Sciatic nerve (tissue), 2 donors: ENCODE measurements around the gene DRGX. TPM values are rescaled to one million over a fixed set of nuclear protein-coding genes. Genes with fewer than 3 reads are reported as not detected.

Source experiments
- ATAC-seq: fragments of 200-7000 bp; cut with Tn5 transposase; one replicate; pipeline ENCODE4 v1.9.1; 2020; ENCODE audit warnings: mild to moderate bottlenecking, moderate library complexity
- DNase-seq: peaks from one replicate; pipeline ENCODE4 v3.0.0-alpha.2; 2020; ENCODE audit warnings: low spot score
- intact Hi-C: fragments of 100-400 bp; cut with DNase I; formaldehyde crosslinking; loops from one replicate; pipeline ENCODE4 v1.14.2; 2022
- total RNA-seq: library from RNA; stranded (reverse); fragmentation: NEBNext Ultra II Directional; extraction: Animal tissue kit (Norgen Biotek cat#: 25700); gene quantifications from one replicate; pipeline ENCODE4 v1.2.1, GENCODE V29; 2021
- donor health status: DM: no; HTN: no; CAD: no.
- donor health status: DM: no; HTN: no; CAD: no.

Gene DRGX
- total RNA-seq, 1 donor from 2014 or later, result not detected

- no peak for ATAC-seq
- intact Hi-C loops, result no loop called here
- DNase-seq, result peak; percentile 43
Observed at GRCh38 chr10:49365675-49366415, 30.0 kb downstream of the DRGX start.

DNA sequence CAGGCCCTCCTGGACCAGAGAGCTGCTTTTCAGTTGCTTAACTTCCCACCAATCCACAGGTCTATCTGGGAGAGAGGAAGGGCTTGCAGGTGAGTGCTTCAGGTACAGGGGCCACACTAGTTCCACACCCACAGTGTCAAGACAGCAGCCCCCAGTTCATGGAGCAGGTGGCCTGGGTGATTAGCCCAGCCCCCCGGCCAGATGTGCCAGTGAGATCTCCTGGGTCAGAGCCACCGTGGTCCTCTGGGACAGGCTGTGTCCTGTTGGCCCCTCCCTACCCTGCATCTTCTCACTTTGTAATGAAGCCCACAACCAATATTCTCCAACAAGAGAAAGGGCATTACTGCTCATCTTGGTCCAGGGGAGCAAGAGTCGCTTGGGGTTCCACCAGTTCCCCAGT, 30.6 kb downstream of the DRGX start:
- DNase-seq, result no peak
- no peak for ATAC-seq
- intact Hi-C loops, result no loop called here

DNA sequence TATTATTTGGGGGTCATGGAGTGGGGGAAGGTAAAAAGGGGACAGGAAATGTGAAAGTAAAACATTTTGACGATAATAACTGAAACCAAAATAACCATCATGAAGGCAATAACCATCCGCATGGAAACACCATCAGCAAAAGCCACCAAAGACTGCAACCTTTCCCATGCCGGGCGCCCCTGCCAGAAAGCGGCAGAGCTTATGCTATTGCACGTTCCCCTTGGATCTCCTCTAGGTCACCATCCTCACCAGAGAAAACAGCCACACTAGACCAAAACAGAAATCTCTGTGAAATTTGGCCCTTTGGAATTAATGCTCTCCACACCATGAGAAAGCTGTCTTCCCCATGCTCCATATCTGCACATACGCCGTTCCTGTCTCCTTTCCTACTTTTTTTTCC, 31.1 kb downstream of the DRGX start:
- no peak for ATAC-seq
- intact Hi-C loops, result no loop called here
- no peak for DNase-seq

DNA sequence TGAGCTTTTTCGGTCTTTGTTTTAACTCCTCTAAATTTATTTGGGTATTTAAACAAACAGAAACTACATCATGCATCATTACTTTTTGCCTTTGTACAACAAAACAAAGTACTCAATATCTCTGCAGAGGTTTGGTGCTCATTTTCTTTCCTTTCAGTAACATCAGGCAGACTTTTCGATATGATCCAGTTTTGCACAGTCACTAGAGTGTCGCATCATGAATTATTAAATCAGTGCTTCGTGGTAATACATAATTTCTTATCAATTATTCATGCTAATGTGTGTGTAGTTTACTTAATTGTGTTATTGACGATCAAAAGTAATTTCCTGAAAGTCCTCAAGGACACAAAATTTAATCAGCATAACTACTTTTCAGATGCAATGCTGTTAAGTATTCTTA, 31.8 kb downstream of the DRGX start:
- intact Hi-C loops, result no loop called here
- DNase-seq (no peak), ATAC-seq (no peak)

GRCh38 chr10:49363309-49364031, 32.4 kb downstream of the DRGX start:
- DNase-seq (no peak), ATAC-seq (no peak)
- intact Hi-C loops, result no loop called here

DNA sequence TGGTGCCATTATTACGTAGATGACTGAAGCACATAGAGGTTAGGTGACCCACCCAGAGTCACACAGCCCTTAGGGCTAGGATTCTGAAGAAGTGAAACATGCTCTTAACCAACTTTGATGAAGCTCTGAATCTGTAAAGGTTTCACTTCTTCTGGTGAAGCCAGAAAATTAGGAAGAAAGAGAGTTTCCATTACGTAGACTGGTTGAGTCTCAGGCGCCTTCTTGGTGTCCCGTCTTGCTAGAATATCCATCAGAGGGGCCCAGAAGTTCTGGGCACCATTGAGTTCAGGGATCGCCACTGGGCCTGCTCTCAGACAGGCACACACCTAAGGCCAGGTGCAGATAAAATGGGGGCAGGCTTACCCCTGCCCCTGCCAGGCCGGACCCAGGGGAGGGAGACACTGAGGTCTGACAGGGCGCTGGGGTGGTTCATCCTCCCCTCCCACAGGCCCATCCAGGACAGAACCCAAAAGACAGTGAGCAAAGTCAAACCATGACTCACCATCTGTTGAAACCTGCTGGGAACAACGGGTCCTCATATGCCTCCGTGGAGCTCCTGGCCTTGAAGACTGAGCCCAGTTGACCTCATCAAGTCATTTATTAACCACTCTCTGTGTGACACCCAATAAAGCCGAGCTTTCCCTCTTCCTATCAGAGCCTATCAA, 33.2 kb downstream of the DRGX start:
- no peak for ATAC-seq
- peak; percentile 47 for DNase-seq
- intact Hi-C loops, result no loop called here

- DNase-seq, result no peak
- intact Hi-C loops, result no loop called here
- no peak for ATAC-seq
Observed at GRCh38 chr10:49361735-49362568, 33.9 kb downstream of the DRGX start.

- no peak for DNase-seq
- no peak for ATAC-seq
- intact Hi-C loops, result no loop called here
Observed at GRCh38 chr10:49361178-49361554, 34.7 kb downstream of the DRGX start.

DNA sequence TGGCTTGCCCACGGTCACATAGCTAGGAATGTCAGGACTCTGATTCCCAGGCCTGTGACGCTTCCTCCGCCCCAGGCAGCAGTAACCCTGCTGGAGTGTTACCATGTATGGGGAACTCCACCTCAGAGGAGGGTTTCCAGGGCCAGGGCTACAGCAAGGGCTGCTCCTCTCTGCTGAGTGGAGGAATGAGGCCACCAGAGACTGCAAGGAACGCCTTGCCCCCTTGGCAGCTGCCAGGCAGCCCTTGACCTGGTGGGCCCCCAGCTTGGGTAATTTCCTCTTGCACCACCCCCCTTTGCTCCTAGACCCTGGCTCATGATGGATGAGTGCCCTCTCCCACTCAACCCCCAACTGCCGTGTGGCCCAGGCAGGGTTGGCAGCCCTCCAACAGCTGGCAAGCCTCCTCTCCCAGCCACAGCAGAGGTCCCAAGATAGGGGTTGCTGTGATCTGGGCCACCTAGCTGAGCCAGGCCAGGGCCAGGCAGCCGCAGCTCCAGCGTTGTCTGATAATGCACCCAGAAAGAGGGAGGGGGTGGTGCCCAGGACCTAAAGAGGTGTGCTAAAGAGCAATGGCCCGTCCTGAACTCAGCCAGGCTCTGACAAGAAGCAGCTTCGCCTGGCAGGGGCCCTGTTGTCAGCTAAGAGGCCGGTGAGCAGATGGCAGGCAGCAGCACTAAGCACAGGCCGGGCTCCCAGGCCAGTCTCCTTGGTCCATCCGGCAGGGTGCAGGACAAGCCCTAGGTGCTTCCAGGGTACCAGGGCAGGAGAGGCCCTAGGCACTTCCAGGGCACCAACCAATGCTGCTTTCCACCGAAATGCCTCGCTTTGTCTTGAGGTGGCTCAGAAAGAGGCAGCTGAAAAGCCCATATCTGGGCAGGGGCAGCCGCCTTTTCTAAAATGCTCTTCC, 35.4 kb downstream of the DRGX start:
- DNase-seq (peak; percentile 58), ATAC-seq (peak; percentile 71)
- intact Hi-C loops, result no loop called here

DNA sequence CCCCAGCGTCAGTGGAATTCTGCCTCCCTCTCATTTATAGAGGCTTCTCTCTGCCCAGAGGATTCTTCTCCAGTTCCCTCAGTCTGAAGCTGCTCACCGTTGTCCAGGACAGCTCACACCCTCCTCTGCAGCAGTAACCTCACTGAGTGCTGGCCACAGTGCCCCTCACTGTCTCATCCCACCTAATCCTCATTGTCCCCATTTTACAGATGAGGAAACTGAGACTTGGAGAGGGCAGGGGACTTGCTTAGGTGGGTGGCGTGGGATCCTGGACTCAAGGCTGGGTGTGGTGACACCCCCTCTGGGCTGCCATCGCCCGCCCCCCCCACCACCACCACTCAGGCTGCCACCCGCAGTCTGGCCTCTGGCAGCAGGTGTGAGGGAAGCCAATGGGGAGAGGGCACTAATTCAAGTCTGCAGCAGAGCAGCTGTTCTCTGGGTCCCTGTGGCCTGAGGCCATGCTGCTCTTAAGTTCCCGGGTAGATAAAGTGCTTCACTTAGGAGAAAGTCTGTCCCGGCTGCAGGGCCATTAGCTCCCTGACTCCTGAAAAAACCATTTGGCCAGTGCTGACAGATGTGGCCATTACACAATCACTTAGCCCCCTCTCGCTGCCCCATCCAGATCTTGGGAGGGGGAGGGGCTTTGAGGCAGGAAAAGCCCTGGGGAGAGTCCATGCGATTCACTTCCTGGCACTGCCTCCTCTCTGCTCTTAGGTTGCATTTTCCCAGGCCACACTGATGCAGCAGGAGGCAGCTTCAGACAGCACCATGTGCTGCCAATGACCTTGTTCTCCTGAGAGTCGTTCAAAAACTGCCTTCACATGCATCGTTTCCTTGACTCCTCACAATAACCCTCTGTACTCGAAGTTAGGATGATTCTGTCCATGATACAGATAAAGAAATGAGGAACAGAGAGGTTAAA, 36.3 kb downstream of the DRGX start:
- ATAC-seq (peak; percentile 71), DNase-seq (peak; percentile 42)
- intact Hi-C loops, result no loop called here

- ATAC-seq (no peak), DNase-seq (no peak)
- intact Hi-C loops, result no loop called here
Observed at GRCh38 chr10:49357910-49358309, 38.0 kb downstream of the DRGX start.

DNA sequence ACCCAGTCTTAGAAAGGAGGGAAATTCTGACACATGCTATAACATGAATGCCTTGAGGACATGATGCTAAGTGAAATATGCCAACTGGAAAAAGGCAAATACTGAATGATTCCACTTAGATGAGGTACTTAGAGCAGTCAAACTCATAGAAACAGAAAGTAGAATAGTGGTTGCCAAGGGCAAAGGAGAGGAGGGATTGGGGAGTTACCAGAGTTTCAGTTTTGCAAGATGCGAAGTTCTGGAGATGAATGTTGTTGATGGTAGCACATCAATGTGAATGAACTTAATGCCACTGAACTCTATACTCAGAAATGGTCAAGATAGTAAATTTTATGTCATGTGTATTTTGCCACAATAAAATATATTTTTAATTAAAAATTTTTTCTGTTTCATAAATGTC, 38.9 kb downstream of the DRGX start:
- intact Hi-C loops, result no loop called here
- ATAC-seq, result no peak

GRCh38 chr10:49356181-49356580, 39.7 kb downstream of the DRGX start:
- intact Hi-C loops, result no loop called here
- no peak for DNase-seq
- no peak for ATAC-seq

More for the DNA sequence above, 38.9 kb downstream of the DRGX start:
- DNase-seq, result no peak

GRCh38 chr10:49355221-49355620, 40.7 kb downstream of the DRGX start:
- intact Hi-C loops, result no loop called here

DNA sequence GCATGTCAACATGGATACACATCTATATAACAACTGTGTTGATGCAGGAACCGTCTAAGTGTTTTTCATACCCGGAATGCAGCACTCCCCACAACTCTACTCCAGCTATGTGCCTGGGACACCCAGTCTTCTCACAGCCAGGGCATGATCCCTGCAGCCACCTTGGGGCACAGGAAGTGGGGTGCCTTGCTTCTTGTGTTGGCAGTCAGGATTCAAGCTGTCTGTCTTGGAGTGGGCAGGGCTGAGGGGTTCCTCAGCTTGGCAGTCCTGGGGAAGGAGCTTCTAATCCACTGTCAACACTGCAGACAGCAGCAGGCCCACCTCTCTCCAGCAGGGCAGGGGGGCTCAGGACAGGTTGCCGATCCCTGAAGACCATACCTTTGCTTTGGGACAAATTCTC, 41.3 kb downstream of the DRGX start:
- intact Hi-C loops, result no loop called here
- DNase-seq (no peak), ATAC-seq (no peak)

More at GRCh38 chr10:49355221-49355620, 40.7 kb downstream of the DRGX start:
- DNase-seq, result no peak
- ATAC-seq, result no peak

DNA sequence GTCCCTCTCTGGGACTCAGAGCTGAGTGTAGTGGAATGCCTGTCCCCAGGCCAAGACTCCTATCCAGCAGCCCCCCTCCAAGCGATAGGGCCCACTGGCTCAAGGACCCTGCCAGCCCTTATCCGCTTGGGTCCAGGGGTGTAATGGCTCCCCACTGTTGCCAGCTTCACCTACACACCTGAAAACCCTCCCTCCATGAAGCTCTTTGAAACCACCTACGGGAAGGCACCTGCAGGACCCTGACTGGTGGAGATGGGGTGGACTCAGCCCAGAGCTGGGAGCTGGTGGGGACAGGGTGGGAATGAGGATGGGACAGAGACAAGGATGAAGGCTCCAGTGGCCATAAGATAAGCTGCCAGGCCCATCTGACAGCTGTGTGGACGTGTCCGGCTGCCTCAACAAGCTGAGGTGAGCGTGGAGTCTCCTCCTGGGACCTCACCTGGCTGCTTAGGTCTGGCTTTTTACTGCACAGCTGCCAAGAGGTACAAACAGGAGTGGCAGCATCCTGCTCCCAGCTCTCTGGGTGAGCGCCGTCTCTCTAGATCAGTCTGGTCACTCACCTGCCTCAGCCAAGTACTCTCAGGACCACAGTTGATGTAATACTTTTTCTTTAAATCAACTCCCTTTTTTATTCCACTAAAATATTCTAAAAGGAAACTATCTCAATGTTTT, 41.9 kb downstream of the DRGX start:
- DNase-seq (no peak), ATAC-seq (no peak)
- intact Hi-C loops, result no loop called here
